Stomach (tissue), 4 donors: ENCODE measurements around the gene LMCD1.

ENCODE experiments used
- CTCF ChIP-seq, 7 experiments: fragments of 450-650 bp in 4 of 7; fragments of 200-600 bp in 3 of 7; sonication (generic) in 3 of 7; IDR thresholded peaks; one replicate each; pipeline ENCODE4 v1.5.1; 2016 to 2019; ENCODE audit warnings: antibody characterized with exemption in 7 of 7, control low read depth in 2 of 7, mild to moderate bottlenecking in 1 of 7
- EP300 ChIP-seq: sonication (generic); formaldehyde crosslinking; IDR thresholded peaks from one replicate; pipeline ENCODE4 v1.6.1; 2017; ENCODE audit warnings: antibody characterized with exemption
- POLR2A ChIP-seq, 4 donors: fragments of 450-650 bp; IDR thresholded peaks; one replicate each; pipeline ENCODE4 v1.6.1; 2016; ENCODE audit warnings: antibody characterized with exemption in 4 of 4, control low read depth in 2 of 4, mild to moderate bottlenecking in 1 of 4, moderate library complexity in 1 of 4
- POLR2AphosphoS5 ChIP-seq, 3 donors: sonication (generic); formaldehyde crosslinking; IDR thresholded peaks; one replicate each; pipeline ENCODE4 v1.6.1; 2016; ENCODE audit warnings: antibody characterized with exemption in 3 of 3

- no peak for TF ChIP-seq CTCF (IDR thresholded peaks at IDR 0.05)
- TF ChIP-seq EP300 = no peak
- no peak for TF ChIP-seq POLR2A (IDR thresholded peaks at IDR 0.05)
- TF ChIP-seq POLR2AphosphoS5 (IDR thresholded peaks at IDR 0.05) = no peak
Measured at GRCh38 chr3:8571256-8571655, 69.6 kb downstream of the LMCD1 start.
